ENCODE measurements around the gene SAC3D1.

DNA sequence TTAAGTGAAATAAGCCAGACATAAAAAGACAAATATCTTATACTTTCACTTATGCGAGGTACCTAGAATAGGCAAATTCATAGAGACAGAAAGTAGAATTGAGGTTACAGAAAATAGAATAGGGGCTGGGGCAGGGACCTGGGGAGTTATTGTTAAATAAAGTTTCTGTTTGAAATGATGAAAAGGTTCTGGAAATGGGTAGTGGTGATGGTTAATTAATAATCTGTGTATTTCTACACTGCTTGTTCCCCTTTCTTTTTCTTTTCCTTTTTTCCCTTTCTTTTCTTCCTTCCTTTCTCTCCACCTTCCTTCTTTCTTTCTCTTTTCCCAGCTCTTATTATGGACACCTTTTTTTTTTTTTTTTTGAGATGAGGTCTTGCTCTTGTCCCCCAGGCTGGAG is 14.5 kb downstream of the SAC3D1 start:
- TF ChIP-seq GATA2 (IDR thresholded peaks at IDR 0.05; ENCODE audit: low read depth, low read length) (no peak), GATA3 (IDR thresholded peaks at IDR 0.05; ENCODE audit: low read depth, low read length) (no peak)

Measured in SH-SY5Y (cell line).